GM18867 (cell line): Measurements from ENCODE around the gene AFF2.

Source experiments
- ATAC-seq: cut with Tn5 transposase; IDR thresholded peaks from one replicate; pipeline ENCODE4 v1.9.1; 2021; ENCODE audit warnings: mild to moderate bottlenecking, moderate library complexity; ENCODE audit not compliant: unreplicated experiment

The AFF2 gene

GRCh38 chrX:148913971-148914370 lies 413.6 kb downstream of the AFF2 start:
- ATAC-seq: no peak

DNA sequence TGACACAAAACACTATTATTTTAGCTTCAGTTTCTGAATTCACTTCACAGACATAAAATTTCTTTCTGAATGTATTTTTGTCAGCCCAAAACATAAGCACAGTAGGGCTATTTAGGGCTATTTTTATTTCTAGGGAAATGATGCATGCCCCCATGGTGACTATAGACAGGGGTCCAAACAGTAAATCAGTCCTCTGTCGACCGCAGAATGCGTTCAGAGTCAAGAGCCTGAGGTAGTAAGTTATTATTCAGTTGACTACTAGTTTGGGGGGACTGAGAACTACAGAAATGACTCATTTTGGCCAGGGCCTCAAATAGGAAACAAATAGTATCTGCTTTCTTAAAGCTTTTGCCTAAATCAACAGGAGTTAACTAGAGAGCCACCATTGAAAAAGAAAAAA lies 414.4 kb downstream of the AFF2 start:
- no peak for ATAC-seq

DNA sequence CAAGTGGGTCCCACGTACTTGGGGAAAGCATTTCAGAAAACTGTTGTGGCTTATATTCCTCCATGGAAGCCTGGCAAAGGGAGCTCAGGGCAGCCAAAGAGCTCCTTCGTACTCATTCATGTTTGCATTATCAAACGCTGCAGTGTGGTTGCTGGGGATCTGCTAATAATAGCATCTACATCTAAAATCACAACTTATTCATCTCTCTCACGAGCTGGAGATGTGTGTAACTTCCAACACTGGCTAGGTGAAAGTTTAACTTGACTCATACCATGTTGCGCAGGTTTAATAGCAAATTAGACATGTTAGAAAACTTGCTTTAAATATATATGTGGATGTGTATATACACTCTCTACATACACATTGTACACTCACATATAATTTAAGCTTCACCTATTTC lies 415.1 kb downstream of the AFF2 start:
- no peak for ATAC-seq

DNA sequence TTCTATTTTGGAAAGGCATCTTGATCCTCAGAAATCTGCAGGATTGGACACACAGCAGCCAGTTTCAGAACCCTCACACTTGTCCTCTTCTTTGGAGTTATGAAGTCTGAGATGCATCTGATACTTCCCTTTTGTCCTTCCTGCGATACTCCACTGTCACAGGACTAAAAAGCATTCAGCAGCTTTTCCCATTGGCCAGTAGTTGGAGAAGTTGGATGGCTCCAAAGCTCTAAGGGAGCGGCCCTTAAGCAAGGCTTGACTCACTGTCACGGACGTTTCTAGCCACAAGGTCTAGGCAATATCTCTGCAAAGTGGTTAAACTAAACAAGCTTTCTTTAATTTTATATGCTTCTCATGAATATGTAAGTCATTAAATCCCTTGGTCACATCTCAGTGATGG lies 417.0 kb downstream of the AFF2 start:
- no peak for ATAC-seq

- no peak for ATAC-seq
These were observed 423.2 kb downstream of the AFF2 start for GRCh38 chrX:148923631-148924030.

- ATAC-seq: no peak
These were observed 426.0 kb downstream of the AFF2 start for GRCh38 chrX:148926371-148926770.

GRCh38 chrX:148928811-148929210 lies 428.4 kb downstream of the AFF2 start:
- ATAC-seq: no peak

- no peak for ATAC-seq
These were observed 429.3 kb downstream of the AFF2 start for GRCh38 chrX:148929686-148930085.

GRCh38 chrX:148930206-148930729 lies 429.9 kb downstream of the AFF2 start:
- ATAC-seq: no peak

DNA sequence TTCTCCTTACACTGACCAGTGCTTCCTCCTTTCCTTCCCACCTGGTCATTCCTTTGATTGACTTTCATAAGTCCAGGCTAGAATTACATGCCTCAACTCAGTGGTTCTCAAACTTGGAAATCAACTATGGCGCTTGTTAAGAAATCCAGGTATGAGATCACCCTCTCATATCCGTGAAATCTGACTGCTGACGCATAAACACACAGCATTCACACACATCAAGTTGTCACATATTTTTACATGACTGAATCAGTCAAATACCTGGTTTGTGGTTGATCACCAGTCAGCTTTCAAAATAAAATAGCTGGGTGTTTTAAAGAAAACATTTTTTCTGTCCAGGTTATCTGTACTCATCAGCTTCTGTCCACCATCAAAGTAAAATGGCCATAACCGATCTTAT lies 433.5 kb downstream of the AFF2 start:
- no peak for ATAC-seq

DNA sequence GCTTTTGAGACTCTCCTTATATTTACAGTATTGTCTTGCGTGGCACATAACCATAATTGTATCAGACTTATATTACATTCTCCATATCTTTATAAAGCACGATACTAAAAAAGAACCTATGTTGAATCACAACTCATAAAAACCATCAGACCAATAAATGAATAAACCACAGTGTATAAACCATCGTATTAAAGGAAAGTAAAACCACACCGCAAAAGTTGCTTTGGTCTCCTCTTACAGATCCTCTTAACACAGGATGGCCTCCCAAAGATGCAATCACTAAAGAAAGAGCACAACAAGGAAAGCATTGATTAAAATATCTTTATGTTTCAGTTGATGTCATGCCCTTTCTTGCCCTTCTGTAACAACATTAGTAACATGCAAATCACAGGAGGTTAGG lies 437.9 kb downstream of the AFF2 start:
- ATAC-seq: no peak

DNA sequence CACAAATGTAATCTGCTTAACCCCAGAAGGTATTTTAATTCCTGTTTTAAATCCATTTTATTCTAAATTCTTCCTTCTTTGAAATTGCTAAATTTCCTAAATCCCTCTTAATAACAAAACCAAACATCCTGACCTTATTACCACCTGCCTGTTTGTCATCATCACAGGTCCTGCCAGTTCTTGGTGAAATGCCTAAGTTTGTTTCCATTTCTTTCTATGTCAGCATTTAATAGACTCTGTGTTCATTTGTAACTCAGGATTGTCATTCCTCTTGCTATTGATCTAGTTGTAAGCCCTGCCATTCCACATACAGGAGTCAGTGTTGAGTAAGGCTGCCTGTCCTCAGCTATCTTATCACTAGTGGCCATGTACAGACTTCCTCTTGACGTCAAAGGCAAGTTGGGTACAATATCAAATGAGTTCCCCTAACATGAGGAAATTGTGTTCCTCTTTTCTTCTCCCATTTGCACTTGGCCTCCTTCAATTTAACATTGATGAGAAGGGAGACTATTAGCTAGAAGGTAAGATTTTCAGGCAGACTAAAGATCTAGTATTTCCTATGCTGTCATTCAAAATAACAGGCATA lies 440.1 kb downstream of the AFF2 start:
- ATAC-seq: no peak

DNA sequence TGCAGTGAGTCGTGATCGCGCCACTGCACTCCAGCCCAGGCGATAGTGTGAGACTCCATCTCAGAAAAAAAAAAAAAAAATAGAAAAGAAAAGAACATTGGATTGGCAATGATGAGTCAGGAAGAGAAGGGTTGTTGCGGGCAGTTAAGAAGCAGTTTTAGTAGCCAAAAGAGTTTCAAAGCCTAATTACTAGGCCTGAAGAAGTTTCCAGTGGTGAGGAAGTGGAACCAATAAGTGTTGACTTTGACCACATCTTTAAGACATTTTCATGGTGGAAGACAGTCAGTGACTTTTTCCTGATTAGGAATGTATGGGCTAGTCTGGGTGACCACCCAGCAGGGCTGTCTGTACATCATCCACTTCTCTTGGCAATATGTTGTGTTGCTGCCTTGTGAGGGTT lies 442.3 kb downstream of the AFF2 start:
- no peak for ATAC-seq

DNA sequence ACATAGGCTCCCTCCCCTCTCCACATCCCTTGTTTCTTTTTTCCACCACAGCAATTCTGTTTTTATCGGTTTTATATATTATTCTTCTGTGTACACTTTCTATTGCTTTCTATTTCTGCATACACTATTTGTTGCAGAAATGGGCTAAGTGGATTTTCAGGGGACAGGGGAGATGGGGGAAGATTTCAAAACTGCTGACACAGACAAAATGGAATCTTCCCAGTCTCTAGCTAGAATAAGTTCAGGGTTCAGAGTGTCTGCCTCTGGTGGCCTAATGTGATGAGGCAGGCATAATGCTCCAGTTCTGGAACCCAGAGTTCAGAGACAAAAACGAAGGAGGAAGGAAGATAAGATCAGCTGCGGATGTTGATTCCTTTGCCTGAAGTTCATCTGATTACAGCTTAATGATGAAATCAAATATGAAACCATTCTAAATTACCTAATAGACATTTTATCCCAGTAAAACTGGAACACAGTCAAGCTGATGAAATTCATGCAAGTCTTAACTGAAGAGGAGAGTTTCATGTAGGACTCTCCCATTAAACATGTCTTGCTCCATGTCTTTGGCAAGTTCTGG lies 447.1 kb downstream of the AFF2 start:
- ATAC-seq: no peak

DNA sequence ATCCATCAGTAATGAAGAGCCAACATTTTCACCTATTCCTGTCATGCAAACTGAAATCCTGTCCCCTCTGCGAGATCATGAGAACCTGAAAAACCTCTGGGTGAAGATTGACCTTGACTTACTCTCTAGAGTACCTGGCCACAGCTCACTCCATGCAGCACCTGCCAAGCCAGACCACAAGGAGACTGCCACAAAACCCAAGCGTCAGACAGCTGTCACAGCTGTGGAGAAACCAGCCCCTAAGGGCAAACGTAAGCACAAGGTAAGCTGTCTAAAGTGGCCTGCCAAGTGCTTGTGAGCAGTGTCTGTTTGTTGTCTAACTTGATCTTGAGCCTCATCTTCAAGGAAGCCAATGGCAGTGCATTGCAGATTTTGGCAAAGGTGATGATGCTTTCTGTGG lies 455.9 kb downstream of the AFF2 start:
- ATAC-seq: no peak

DNA sequence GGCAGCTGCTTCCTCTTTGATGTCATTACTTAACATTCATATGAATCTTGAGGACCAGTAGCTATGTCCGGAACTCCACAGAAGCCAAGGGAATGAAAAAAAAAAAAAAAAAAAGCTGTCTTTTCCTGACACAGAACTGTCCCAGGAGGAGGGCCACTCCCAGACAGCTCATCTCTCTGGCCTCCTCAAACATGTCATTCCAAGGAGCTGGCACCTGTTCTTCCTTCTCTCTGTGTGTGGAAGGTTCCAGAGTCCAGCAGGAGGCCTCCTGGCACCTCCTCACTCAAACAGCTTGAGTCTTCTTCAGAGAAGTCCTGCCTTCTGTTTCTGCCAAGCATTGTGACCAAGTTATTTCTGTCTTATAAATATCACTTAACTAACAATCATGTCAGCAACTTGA lies 458.5 kb downstream of the AFF2 start:
- no peak for ATAC-seq

- no peak for ATAC-seq
These were observed 459.6 kb downstream of the AFF2 start for GRCh38 chrX:148960060-148960459.

GRCh38 chrX:148961985-148962384 lies 461.6 kb downstream of the AFF2 start:
- ATAC-seq: no peak

DNA sequence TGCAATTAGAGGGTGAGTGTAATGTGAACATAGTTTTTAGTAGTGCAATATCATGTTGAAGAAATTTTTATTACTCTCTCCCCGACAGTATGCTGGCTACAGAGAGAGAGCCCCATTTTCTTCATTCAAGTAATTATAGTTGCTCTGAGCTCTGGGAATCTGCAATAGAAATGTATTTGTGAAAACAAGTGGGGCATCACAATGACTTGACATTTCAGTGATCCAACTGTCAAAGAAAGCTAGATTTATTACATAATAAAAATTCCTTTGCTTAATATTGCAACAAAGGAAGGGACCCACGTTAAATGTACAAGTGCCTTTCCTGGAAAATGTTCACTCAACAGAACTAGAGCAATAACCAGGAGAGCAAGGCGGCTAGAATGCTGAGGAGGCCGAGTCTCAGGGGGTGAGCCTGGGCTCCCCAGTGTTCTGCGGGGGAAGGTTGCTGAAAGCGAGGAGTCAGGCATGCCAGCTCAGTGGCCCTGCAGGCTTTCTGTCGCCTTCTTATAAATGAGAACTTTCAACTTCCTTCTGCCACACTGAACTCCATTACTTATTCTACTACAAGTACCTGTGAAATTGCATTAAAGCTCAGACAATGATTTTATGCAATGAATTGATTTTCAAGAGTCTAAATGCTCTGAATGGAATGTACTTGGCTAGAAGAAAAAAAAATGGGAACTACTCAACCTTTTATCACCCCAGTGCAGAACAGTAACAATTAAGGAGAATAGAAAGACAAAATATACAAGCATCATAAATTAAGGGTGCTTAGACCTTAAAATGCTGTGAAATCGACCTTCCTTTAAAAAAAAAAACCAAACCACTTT lies 476.4 kb downstream of the AFF2 start:
- no peak for ATAC-seq

DNA sequence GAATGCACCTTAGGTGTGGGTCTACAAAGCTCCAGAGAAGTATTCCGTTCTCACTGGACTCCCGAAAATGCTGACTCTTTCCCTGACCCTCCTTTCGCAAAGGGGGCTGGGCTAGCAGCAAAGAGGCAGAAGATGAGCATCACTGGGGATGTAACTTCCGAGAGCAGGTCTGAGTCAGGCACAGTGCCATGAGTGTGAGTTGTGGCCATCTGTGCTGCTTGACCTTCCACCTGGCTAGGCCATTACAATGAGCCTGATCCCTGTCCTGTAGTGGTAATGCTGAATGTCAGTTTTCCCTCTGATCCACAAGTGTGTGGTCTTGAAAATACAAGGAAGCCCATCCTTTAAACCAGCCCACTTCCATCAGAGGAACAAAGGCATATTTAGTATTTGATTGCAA lies 479.4 kb downstream of the AFF2 start:
- no peak for ATAC-seq

DNA sequence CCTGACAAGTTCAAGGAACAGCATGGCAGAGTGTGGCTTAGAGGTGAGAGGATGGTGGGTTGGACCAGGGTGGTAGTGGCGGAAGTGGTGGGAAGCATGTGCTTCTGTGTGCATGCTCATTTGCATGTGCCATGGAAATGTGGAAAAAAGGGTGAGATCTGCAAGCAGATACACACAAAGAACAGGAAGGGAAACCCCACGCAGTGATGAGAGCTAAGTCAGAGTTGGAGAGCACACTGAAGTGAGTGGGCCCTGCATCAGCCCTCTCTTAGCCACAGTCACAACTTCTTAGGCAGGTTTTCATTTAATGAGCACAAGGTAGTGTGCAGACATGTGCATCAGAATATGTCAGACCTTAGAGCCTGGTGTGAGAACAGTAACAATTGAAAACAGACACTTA lies 483.8 kb downstream of the AFF2 start:
- ATAC-seq: no peak

DNA sequence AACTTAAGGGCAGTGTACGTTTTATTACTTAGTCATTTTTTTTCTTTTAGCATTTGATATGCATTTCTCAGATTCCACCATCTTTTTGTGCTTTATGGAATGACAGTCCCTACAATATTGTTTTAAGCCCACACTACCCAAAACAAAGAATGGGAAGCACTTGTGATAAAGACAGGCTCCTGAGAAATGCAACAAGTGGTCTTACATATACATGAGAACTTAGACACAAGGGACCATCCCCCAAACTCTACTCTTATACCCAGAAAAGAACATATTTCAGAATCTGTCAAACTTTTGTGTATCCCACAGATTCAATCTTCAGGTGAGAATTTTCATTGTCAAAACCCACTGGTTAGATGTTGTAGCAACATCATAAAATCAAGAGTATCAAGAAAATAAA lies 491.1 kb downstream of the AFF2 start:
- ATAC-seq: no peak
